ENCODE results near the gene PVR.

The PVR gene

DNA sequence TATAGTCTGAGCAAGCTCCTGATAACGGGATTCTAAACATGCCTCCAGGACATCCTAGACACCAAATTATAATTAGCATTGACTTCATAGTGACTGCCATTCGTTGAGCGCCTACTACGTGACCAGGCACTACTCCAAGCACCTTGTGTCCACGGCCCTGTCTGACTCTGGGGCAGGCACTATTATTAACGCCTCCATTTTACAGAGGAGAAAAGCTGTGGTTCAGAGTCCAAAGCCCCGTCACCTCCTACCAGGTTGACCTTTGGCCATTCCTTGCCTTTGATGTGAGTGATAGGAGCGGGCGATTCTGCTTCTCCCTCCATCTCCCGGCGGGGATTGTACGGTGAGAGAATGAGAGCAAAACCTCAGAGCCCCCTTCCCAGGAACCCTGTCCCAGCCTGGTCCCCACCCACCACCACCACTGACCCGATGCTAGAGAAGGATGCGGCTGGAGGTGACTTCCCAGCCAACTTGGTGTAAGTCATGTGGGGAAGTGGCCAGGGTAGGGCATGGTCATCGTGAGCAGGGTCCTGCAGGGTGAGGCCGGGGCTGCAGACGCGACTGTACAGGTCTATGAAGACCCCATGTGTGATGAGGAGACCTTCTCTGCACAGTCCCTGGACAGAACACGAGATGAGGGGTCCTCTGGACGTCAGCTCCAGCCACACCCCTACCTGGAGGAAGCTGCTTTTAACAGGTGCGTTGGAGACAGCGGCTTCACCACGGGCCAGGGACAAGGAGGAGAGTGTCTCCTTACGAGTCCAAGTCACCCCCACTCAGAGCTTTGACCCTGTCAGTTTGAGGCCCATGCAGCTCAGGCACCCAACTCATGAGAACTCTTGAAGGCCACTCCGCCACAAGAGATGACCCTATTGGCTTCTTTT lies 30.2 kb upstream of the PVR start, which contains the start of gene IGSF23:
TSS of gene IGSF23 (plus strand) at position 269 of the 884 bp plus-strand sequence. CDS start at position 352, 83 bp downstream.
- Mint-ChIP-seq H3K27me3 (ENCODE audit: low read depth) (peaks cover 4% of the 10 kb centered on the region), H3K4me1 (no peaks in the 10 kb centered on the region), H3K9me3 (no peaks in the 10 kb centered on the region), H3K4me3 (no peak within 1 kb of the TSS), H3K27ac (no peak within 1 kb of the TSS), H3K36me3 (ENCODE audit: low read depth) (no peaks in the 10 kb centered on the region)
- TF ChIP-seq, protein P1, sequence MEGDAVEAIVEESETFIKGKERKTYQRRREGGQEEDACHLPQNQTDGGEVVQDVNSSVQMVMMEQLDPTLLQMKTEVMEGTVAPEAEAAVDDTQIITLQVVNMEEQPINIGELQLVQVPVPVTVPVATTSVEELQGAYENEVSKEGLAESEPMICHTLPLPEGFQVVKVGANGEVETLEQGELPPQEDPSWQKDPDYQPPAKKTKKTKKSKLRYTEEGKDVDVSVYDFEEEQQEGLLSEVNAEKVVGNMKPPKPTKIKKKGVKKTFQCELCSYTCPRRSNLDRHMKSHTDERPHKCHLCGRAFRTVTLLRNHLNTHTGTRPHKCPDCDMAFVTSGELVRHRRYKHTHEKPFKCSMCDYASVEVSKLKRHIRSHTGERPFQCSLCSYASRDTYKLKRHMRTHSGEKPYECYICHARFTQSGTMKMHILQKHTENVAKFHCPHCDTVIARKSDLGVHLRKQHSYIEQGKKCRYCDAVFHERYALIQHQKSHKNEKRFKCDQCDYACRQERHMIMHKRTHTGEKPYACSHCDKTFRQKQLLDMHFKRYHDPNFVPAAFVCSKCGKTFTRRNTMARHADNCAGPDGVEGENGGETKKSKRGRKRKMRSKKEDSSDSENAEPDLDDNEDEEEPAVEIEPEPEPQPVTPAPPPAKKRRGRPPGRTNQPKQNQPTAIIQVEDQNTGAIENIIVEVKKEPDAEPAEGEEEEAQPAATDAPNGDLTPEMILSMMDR (IDR thresholded peaks at IDR 0.05; ENCODE audit: unreplicated experiment in 3 of 3), result no peak

DNA sequence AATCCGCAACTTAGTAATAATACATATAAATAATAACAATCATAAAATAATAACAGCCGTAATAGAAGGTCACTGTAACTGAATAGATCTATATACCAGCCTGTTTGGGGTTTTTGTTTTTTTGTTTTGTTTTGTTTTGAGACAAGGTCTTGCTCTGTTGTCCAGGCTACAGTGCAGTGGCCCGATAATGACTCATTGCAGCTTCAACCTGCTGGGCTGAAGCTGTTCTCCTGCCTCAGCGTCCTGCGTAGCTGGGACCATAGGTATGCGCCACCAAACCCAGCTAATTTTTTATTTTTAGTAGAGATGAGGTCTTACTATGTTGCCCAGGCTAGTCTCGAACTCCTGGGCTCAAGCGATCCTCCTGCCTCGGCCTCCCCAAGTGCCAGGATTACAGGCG lies 29.4 kb upstream of the PVR start:
- Mint-ChIP-seq H3K27ac (no peak overlapping the region), H3K4me1 (no peaks in the 10 kb centered on the region), H3K36me3 (ENCODE audit: low read depth) (no peaks in the 10 kb centered on the region), H3K27me3 (ENCODE audit: low read depth) (peaks cover 4% of the 10 kb centered on the region), H3K4me3 (no peak overlapping the region), H3K9me3 (peaks cover 4% of the 10 kb centered on the region)
- TF ChIP-seq, protein P1 (IDR thresholded peaks at IDR 0.05; ENCODE audit: unreplicated experiment in 3 of 3), result no peak

DNA sequence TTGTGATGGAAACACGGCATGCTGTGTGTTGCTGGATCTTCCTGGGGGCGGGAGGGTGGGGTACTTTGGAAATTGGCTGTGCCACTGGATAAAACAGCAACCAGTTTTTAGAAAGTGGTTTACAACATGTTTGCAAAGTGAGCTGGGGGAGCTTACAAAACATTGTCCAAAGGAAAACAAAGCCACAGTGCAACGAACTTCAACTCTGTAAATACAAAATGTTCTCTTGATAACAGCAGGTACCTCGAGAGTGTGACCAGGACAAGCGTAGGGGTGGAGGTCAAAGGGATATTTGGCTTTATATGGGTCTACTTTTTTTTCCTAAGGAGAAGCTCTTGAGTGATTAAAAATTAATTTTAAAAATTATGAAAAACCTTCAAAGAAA lies 27.9 kb upstream of the PVR start:
- H3K9me3 Mint-ChIP-seq, result peaks cover 4% of the 10 kb centered on the region
- H3K4me3 Mint-ChIP-seq, result no peak overlapping the region
- no peaks in the 10 kb centered on the region for H3K4me1 Mint-ChIP-seq
- peaks cover 4% of the 10 kb centered on the region for H3K27me3 Mint-ChIP-seq (ENCODE audit: low read depth)
- H3K27ac Mint-ChIP-seq, result no peak overlapping the region
- H3K36me3 Mint-ChIP-seq (ENCODE audit: low read depth), result no peaks in the 10 kb centered on the region
- TF ChIP-seq, protein P1 (IDR thresholded peaks at IDR 0.05; ENCODE audit: unreplicated experiment in 3 of 3), result no peak

DNA sequence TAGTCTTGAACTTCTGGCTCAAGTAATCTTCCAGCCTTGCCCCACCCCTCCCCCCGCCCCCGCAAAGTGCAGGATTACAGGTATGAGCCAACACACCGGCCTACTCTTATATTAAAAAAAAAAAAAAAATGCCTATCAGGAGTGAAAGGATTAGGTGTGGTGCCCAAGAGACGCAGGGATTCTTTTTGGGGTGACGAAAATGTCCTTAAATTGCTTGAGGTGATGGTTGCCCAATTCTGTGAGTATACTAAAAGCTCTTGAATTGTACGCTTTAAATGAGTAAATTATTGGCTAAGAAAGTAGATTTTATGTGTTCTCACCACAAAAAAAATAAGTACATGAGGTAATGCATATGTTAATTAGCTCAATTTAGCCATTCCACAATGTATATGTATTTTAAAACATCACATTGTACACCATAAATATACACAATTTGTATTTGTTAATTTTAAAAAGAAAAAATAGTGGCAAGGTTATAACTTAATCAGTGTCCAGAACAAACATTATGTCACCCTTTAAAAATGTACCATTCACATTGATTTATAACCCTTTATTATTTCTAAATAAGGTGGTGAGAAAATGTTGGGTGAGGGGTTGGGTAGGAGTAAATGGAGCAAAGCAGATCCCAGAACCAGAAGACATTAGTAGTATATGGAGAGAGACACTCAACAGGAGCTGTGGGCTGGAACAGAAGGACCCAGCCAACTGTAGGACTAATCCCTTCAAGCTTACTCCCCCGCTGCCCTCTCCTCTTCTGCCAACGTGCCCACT lies 26.4 kb upstream of the PVR start:
- Mint-ChIP-seq H3K27ac (peak overlapping the region; percentile 10 to 70 (median 29)), H3K36me3 (ENCODE audit: low read depth) (no peaks in the 10 kb centered on the region), H3K27me3 (ENCODE audit: low read depth) (peaks cover 4% of the 10 kb centered on the region), H3K4me1 (no peaks in the 10 kb centered on the region), H3K4me3 (no peak overlapping the region), H3K9me3 (peaks cover 4% of the 10 kb centered on the region)
- TF ChIP-seq, protein P1 (IDR thresholded peaks at IDR 0.05; ENCODE audit: unreplicated experiment in 3 of 3), result no peak

DNA sequence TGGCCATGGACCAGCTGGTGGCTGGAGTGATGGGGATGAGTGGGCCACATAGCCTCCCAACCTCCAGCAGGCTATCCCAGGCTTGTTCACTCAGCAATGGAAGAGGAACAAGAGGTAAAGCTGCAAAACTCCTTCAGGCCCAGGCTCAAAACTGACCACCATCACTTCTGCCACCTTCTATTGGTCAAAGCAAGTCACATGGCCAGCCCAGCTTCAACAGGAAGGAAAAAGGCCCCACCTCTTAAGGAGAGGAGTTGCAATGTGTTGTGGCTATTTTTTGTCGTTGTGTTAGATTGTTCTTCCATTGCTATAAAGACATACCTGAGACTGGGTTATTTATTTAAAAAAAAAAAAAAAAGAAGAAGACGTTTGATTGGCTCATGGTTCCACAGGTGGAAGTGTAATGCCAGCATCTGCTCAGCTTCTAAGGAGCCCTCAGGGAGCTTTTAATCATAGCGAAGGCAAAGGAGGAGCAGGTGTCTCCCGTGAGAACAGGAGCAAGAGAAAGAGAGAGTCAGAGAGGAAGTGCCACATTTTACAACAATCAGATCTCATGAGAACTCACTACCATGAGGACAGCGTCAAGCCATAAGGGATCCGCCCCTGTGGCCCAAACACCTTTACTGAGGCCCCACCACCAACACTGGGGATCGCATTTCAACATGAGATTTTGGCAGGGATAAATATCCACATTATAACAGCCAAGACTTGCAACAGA lies 24.9 kb upstream of the PVR start:
- no peak overlapping the region for H3K27ac Mint-ChIP-seq
- H3K27me3 Mint-ChIP-seq (ENCODE audit: low read depth), result no peaks in the 10 kb centered on the region
- no peaks in the 10 kb centered on the region for H3K36me3 Mint-ChIP-seq (ENCODE audit: low read depth)
- no peak overlapping the region for H3K4me3 Mint-ChIP-seq
- no peaks in the 10 kb centered on the region for H3K4me1 Mint-ChIP-seq
- peaks cover 4% of the 10 kb centered on the region for H3K9me3 Mint-ChIP-seq
- TF ChIP-seq, protein P1 (IDR thresholded peaks at IDR 0.05; ENCODE audit: unreplicated experiment in 3 of 3), result no peak

All from nephron (organoid).